GM18907 (cell line): ENCODE results near the gene NCKAP1.

Source experiments
- ATAC-seq: cut with Tn5 transposase; IDR thresholded peaks from one replicate; pipeline ENCODE4 v1.9.1; 2021; ENCODE audit warnings: mild to moderate bottlenecking, moderate library complexity; ENCODE audit not compliant: unreplicated experiment

Gene NCKAP1

DNA sequence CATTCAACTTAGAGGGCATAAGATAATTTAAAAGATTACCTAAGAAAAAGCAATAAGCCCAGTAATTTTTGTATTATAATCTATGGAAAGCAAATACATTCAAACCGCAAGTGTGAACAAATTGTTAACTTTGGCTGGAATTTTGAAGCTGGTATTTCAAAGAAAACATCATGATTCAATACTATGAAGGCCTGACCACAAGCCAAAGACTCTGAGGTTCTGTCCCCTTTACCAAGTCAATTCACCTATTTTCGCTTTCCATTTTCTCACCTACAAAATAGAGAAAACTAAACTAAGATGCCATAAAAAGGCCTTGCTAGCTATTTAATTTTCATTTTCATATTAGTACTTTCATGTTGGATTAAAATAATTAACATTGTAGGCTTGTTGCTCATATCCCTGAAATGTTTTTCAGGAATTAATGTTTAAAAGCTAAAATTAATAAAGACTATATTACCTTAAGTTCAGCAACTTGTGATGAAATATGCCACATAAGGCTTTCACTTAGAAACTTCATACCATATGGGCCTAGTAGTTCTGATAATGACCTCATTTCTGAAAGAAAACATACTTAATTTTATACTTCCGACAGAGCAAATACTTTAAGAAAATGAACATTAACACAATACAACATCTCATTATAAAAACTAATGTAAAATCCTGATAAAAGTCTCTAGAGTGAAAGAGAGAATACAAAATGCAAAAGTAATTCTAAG, 86.2 kb downstream of the NCKAP1 start:
- ATAC-seq, result peak; percentile 58

DNA sequence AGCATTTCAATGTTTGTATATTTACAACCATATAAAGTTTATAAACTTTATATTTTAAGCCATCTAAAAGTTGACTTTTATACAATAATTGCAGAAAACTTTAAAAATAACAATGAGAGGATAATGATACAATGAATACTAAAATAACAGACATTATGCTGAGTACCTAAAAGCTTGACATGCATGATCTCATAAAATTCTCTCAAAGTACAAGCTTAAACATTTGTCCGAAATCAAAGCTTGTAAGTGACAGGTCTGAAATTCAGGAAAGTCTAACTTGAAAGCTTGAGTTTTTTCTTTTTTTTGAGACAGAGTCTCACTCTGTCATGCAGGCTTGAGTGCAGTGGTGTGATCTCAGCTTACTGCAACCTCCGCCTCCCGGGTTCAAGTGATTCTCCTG, 87.7 kb downstream of the NCKAP1 start:
- ATAC-seq, result no peak

DNA sequence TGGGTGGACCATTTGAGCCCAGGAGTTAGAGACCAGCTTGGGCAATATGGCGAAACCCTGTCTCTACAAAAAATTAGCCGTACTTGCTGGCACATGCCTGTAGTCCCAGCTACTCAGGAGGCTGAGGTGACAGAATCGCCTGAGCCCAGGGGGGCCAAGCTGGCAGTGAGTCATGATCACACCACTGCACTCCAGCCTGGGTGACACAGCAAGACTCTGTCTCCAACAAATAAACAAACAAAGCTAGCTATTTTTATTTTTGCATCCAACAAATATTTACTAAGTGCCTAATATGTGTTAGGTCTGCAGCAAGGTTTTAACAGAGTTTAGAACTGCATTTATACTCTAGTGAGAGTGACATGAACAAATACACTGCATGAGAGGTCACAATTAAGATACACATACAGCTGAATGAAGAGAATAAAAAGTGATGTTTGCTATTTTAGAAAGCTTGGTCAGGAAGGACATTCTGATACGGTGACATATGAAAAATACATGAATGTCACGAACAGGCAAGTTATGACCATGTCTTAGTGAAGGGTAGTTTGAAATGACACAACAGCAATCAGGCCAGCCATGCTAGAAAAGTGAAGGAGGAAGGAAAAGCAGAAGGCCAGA, 88.6 kb downstream of the NCKAP1 start:
- ATAC-seq, result no peak

DNA sequence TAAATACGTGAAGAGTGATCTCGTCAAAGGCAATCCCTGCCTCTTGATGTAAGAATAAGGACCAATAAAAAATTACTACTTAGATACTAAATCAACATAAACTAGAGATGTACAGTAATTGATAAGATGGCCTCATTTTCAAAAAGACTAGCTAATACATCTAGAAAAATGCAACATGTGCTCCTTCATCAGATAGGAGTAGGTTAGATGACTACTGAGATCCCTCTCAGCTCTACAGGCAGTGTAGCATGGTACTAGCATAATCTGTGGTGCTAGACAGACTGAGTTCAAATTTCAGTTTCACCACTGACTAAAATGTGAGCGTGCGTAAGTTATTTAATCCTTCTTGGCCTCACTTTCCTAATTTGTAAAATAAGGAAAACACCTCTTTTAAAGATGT, 89.2 kb downstream of the NCKAP1 start:
- no peak for ATAC-seq

DNA sequence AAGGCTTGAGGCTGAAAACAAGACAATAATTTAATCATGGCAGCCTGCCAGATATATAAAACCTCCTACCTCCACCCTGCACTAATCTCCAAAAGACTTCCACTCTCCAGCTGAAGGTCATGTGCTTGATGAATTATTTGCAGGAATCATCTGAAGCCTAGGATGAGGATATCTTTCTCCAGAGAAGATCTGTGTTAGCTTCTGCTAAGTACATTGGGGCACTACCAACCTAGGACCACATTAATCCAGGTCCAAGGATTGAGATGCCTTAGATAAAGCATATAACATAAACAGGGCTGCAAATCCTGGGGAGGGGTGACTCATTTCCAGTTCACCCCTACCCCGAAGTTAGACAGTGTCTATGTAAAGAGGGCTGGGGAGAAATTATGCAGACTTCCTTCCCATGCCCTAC, 91.3 kb downstream of the NCKAP1 start:
- no peak for ATAC-seq

DNA sequence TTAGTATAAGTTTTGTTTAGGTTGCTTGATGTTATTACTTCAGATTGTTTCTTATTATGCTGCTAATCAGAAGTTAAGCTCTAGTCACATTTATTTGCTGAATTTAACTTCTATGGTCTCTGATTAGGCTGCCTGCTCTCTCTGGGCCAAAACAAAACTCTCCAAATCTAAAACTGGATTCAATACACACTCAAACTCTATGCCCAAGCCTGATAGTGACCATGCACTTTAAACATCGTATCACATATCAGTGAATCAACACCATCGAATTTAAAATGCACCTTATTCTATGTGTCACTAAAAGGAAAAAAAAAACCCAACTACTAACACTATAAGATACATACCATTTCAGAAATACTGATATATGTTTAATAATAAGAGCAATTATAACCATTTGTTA, 94.9 kb downstream of the NCKAP1 start:
- no peak for ATAC-seq

DNA sequence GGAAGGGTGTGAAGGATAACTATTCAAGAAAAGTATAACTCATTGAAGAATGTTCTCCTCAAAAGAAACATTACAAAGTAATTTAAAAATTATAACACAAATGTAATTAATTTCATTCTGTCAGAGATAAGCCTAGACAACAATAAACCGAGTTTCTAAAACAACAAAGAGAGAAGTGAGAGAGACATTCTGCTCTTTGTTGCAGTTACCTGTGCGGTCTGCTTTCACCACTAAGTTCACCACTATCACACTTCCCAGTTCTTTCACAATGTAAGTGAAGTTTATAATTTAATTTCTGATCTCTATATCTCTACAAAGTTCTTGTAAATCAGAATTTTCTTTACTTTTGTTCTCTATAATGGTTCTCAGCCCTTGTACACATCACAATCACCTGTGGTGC, 95.5 kb downstream of the NCKAP1 start:
- ATAC-seq, result no peak

DNA sequence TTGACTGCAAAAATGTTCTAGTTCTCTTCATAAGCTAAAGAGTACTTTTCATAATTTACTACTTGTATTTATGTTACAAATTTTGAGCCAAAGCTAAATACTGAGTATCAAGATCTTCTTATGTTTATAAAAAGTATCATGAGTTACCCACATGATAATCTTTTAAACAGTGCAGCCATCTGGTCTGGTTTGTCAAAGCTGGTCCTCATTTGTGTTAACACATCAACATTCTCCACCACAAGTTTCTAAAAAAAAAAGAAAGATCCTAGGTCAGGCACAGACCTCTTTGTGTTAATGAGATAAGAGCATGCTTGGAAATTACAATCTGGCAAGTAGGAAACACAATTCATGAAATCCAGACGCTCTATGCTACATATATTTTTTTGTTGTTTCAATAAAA, 96.3 kb downstream of the NCKAP1 start:
- ATAC-seq, result no peak

DNA sequence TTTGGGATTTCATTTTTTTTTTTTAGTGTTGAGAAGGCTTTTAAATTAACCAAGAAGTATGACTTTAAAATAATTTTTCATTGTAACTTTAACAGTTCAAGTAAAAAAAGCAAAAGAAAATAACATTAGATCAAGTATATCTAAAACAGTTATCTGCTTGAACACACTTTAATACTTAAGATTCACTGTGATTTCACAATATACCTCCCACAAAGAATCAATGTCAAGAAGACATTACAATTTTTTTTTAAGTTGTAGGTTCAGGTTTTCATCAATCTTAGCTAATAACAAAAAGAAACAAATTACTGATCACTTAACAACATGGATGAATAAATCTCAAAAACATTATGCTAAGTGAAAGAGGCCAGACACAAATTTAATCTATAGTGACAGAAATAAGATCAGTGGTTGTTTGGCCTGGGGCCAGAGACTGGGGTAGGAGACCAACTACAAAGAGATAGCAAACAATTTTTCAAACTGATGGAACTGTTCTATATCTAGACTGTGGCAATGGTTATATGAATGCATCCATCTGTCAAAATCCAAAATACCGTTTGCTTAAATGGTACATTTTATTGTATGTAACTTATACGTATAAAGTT, 97.0 kb downstream of the NCKAP1 start:
- ATAC-seq, result no peak

DNA sequence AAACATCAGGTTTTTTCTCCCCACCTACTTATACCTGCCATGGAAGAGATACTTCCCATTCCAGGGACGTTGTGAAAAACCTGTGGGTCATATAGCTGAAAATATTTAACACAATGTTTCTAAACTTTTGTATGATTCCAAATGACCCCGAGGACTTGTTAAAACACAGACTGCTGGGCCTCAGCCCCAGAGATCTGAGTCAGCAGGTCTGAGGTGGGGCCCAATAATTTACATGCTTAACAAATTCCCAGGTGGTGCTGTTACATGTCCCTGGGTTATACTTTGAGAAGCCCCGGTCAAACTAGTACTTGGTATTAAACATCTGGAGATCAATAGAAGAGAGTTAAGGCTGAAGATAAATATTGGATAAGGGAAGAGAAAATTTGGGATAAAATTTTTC, 100.4 kb downstream of the NCKAP1 start:
- ATAC-seq, result no peak

DNA sequence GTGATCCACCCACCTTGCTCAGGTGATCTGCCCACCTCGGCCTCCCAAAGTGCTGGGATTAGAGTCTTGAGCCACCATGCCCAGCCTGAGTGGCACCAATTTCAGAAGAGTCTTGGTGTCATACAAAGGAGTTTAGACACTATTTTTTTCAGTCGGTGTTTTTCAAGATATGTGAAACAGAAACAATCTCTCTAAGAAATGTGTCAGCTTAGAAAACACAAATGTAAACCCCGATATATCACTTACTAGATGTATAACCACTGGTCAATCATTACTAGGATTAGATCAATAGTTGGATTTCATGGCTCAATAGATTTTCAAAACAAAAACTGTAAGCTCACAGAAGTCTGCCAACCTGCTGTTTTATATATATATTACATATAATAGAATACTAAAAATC, 104.6 kb downstream of the NCKAP1 start:
- ATAC-seq, result peak; percentile 92

DNA sequence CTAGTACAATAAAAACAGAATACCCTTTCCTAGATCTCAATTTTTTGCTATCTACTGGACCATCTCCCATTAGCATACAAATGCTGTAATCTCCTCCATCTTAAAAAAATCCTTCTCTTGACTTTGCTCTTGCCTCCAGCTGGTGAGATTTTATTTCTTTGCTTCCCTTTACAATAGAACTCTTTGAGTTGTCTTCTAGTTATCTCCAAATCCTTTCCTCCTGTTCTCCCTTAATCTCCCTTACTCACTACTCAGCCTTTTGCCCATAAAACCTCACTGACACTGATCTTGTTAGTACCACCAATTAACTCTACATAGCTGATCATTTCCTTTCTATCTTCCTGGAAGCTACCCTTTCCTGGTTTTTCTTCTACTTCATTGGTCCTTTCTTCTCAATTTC, 108.3 kb downstream of the NCKAP1 start:
- ATAC-seq, result no peak

DNA sequence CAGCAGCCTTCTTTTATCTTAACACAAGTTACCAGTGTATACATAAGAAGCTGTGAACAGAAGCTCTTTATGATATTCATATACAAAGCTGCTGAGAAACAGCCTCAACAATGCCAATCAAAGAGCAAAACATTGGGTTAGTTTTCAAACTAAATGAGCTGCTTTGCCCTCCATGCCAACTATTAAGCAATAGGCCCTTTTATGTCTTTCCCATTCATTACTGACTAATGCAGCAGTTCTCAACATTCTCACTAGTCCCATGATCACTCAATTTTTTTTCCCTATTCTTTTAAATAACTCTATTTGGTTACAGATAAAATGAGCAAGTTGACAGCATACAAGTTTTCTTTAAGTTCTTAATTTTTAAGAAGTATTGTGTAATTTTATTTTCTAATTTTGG, 114.0 kb downstream of the NCKAP1 start:
- no peak for ATAC-seq

DNA sequence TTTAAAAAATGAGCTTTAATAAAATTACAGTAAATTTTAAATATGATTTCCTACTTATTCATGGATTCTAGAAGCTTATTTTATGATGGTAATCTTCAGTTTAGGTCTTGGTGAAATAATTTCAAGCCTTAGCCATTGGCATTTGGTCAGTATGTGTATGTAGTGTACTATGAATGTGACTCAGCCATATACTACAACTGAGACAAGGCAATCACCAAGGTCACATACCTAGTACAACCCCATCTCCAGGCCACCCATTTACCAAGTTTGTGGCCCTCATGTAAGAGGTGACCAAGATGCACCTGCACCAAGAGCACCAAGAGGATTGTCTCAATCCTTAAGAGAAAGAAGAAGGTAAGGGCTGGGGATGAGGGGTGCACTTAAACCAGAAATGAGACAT, 117.0 kb downstream of the NCKAP1 start:
- peak; percentile 54 for ATAC-seq

DNA sequence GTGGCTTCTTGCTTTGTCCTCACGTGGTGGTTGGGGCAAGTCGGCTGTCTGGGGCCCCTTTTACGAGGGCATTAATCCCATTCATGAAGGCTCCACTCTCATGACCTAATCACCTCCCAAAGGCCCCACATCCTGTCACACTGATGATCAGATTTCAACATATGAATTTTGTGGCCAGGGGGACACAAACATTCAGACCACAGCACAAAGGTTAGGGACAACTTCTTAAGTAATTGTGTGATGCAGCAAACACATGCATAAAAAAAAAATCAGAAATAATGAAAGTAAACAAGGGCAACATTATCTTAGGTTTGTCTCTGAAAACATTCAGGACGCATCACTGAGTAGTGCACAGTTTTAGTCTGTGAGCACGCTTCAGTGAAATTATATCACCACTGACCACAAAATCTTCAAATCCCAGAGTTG, 117.6 kb downstream of the NCKAP1 start:
- ATAC-seq, result peak; percentile 77

DNA sequence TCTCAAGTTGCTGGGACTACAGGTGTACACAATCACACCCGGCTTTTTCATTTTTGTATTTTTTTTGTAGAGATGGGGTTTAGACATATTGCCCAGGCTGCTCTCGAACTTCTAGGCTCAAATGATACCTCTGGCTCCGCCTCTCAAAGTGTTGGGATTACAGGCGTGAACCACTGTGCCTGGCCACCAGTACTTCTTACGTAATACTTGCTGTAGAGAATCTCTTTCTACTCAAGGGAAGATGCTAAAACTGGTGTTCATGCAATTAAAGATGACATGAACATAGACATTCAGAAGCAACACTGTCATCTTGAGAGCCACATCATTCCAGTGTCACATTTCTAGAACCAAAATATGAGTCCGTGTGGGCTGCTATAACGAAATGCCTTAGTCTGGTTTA, 118.2 kb downstream of the NCKAP1 start:
- ATAC-seq, result no peak

DNA sequence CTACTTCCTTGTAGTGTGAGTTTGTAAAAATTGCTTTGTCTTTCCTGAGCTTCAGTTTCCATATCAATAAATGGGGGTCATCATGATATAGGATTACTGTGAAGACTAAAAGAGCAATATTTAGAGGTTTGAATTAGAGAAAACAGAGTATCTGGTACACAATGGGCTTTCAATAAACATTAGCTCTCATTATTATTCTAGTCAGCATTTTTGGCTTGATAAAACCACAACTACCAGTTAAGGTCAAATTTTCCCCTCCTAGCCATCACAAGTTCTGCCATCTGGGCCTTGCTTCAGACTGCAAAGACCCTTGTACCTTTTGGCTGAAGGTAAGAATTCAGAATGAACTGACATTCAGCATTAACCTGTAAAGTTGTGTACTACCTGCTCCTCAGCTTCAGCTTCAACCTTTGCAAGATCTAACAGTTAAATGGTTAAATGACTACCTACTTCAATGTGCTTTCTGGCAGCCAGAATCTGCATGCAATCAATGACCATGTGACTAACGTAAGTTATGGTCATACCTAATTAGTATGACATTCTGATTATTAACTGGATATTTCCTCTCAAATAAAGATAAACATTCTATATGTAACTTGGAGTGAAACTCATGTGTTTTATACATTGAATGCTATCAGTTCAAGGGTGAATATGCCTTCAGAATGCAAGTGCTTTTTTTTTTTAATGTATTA, 119.2 kb downstream of the NCKAP1 start:
- no peak for ATAC-seq

DNA sequence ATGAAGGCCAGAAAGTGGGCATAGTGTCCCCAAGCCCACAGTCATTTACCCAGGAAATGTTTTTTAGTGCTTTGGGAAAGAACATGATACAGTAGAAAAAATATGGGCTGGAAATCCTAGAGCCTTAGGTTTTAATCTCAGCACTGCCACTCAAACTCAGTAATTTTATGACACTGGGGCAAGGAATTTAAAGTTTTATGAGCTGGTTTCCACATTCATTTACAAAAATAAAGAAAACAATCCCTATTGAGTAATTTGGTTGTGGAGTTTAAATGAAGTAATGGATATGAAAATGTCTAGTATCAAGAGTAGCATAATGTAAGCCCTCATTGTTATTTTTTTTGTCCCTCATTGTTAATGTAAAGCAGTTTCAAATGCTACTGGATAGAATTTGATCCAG, 120.3 kb downstream of the NCKAP1 start:
- no peak for ATAC-seq

DNA sequence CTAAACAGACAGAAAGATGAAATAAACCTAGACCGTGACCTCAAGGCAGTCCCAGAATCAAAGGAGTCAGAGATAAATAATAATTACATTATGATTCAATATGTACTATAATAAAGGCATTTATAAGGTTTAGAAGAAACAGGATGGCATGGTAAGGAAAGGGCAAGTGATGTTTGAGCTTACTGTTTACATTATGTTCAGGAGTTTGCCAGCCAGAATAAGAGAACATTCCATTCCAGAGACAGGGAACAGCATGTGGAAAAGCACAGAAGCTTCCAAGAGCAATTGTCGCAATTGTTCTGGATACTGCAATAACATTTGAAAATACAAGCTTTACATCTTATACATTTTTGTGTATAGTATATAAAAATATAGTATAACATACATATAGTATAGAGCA, 121.8 kb downstream of the NCKAP1 start:
- no peak for ATAC-seq

DNA sequence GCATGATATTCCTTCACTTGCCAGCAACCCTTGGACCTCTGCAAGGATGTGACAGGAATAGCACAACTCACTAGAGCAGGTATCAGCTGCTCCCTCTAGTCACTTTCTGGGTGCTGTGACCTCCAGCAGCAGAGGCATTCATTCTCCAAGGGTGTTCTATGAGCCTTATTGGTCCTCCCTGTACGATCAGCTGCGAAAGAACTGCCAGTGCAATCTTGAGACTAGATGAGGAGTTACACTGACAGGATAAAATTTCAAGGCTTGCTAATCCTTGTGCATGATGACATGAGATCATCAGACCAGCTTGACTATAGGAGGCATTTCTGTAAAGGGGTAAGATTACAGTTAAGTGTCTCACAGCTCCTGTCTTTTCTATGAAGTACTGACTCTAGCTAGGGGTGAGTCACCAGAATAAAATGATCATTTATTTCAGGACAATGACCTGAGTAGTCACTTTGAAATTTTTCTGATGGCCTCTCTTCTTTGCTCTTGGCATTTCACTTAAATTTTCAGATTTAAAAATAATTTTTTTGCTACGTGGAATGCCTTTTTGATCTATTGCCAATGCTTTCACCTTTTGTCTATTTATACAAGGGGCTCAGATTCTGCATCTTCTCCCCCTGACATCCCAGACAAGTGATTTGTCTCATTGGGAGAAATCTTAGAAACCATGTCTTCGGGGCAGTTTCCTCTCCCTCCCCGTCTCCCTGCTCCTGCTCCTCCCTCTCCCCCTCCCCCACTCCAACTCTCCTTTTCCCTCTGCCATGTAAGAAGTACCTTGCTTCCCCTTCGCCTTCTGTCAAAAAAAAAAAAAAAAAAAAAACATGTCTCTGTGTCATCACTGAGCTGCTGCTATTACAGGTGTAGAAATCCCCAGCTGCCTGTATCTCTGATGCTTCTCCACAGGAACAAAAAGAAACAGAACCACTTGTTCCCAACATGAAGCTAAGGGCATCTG, 122.6 kb downstream of the NCKAP1 start:
- ATAC-seq, result no peak

DNA sequence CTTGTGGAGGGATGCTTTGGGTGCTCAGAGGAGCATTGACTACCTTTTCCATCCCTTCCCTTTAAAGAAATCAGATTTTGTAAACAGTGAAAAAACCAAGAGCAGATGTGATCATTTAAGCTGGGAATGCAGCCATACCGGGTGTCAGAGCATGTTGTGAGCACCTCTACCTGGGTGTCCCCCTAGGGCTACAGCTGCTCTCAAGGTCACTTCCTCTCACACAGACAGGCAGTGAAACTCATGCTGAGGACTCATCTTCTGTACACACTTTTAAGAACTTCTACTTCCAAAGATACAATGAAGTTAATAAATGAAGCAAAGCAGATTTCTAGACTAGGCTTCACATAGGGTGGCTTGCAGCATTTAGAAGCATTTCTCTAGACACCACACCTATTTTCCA, 123.4 kb downstream of the NCKAP1 start:
- no peak for ATAC-seq
